Astrocyte of the spinal cord (primary cell): ENCODE results near the gene FBRSL1.

Source experiments
- DNase-seq: peaks from one replicate; pipeline ENCODE4 v3.0.0; 2011; ENCODE audit warnings: low read depth, low spot score
- H3K4me3 ChIP-seq: 2 replicates; pipeline ENCODE4 v1.5.1; 2011; ENCODE audit warnings: low read depth, mild to moderate bottlenecking, low read length, moderate library complexity
- in situ Hi-C: cut with HindIII; loops from 2 replicates; pipeline ENCODE4 v1.10.0; 2017; ENCODE audit warnings: low sequenced_read_pairs
- TF ChIP-seq, protein P1 (sequence below): IDR thresholded peaks from 2 replicates; pipeline ENCODE4 v1.5.1; 2012; ENCODE audit warnings: low read depth, mild to moderate bottlenecking, low read length, inconsistent platforms

The FBRSL1 gene

DNA sequence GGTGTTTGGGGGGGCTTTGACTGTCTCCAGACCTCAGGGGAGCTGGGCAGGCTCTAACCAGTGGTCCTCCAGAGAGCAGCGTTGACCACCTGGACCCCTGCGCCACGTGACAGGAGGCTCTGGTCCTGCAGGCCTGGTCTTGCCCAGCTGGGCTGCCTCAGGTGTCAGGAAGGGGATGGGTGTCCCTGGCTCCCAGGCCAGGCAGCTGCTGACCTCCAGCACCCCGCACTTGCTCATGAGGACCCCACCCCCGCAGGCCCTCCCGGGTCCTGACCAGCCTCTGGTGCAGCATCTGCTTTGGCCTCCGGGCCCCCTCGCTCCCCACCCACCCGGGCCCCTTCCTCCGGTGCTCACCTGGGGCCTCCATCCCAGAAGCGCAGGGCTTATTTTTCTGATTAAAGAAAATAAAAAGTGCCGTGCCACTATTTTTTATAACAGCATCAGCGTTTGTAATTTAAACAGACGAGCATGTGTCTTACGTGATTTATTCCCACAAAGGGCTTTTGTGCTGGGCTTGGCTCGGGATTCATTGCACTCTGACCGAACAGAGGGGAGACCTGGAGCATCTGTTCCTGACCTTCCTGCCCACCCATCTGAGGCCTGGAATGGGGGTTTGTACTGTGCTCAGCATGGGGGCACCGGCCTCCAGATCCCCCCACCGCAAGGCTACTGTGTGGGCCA lies 21.7 kb downstream of the FBRSL1 start:
- TF ChIP-seq, protein P1, sequence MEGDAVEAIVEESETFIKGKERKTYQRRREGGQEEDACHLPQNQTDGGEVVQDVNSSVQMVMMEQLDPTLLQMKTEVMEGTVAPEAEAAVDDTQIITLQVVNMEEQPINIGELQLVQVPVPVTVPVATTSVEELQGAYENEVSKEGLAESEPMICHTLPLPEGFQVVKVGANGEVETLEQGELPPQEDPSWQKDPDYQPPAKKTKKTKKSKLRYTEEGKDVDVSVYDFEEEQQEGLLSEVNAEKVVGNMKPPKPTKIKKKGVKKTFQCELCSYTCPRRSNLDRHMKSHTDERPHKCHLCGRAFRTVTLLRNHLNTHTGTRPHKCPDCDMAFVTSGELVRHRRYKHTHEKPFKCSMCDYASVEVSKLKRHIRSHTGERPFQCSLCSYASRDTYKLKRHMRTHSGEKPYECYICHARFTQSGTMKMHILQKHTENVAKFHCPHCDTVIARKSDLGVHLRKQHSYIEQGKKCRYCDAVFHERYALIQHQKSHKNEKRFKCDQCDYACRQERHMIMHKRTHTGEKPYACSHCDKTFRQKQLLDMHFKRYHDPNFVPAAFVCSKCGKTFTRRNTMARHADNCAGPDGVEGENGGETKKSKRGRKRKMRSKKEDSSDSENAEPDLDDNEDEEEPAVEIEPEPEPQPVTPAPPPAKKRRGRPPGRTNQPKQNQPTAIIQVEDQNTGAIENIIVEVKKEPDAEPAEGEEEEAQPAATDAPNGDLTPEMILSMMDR = no peak
- in situ Hi-C loops = no loop called here
- DNase-seq = no peak
- no peak overlapping the region for H3K4me3 ChIP-seq

DNA sequence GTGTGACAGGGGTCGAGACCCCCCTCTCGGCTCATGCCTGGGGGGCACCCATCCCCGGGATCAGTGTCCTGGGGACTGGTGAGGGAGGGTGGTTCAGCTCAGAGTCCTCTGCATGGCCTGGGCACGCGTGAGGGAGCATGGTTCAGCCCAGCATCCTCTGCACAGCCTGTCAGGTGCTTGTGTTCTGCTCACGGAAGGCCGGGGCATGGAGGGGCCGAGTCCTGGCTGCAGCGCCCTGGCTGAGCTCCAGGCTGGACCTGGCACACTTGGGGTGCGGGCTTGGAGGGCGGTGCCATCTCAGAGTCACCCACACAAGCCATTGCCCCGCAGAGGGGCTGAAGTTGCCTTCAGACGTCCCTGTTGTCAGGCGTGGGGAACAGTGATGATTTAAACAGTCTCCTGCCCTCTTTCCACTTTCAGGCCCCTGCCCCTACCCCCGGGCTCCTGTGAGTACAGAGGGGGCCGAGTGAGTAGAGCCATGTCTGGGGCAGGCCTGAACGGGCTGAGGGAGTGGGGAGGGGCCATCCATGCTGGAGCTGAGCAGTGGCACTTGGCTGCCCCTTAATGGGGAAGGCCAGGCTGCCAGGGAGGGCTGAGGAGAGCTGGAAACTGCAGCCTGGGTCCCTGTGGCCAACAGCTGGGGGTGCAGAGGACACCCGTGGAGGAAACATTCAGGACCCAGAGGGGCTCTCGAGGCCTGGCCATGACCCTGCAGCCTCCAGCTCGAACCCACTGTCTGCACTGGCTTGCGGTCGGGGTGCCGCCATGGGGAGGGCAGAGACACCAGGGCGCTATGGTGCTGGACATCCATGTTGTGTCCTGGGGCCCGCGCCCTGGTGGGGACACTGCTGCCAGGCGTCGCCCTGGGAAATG lies 22.5 kb downstream of the FBRSL1 start:
- no peak overlapping the region for H3K4me3 ChIP-seq

DNA sequence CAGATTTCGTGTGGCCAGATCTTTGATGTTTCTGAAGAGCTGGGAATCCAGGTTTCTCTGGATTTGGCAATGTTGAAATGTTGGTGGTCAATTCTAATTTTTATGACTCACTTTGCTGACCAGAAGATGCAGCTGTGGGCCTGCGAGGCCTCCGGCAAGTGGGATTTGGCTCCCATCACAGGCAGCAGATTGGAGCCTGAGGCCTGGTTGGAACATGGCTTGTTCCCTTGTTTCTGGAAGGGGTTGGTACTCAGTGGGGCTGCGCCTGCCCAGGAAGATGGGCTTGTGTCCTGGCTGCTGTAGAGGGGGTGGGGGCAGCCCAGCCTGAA lies 23.1 kb downstream of the FBRSL1 start:
- TF ChIP-seq, protein P1 = no peak
- in situ Hi-C loops = no loop called here
- H3K4me3 ChIP-seq = no peak overlapping the region
- peak; percentile 71 for DNase-seq

More for the DNA sequence above, 22.5 kb downstream of the FBRSL1 start:
- DNase-seq = no peak
- TF ChIP-seq, protein P1 = no peak
- in situ Hi-C loops = no loop called here

DNA sequence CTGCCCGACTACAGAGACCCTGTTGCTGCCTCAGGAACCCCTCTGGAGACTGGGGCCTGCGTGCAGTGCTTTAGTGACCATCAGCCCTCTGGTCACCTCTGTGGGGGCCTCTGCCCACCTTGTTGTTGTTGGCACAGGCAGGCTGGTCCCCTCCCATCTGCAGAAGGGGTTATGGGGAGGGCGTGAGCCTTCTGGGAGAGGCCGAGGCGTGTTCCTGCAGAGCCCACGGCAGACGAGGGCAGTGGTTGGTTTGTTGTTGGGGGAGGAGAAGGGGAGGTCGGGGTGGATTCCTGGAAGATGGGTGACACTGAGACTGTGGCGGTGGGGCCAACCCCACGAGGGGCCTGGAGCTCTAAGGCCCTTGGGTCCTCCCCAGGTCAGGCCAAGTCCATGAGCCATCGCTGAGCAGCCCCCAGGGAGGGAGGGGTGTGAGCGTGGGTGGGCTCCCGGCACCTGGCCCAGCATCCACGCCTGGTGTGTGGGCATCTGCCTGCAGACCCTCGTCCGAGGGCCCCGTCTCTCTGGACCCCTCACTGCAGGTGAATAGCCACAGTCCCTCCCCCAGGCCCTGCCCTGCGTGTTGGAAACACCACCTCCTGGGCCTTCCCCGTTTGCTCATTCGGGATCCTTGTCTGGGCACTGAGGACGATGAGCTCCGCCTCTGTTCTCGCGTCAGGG lies 23.6 kb downstream of the FBRSL1 start:
- in situ Hi-C loops = no loop called here
- TF ChIP-seq, protein P1 = no peak
- no peak for DNase-seq
- no peak overlapping the region for H3K4me3 ChIP-seq

DNA sequence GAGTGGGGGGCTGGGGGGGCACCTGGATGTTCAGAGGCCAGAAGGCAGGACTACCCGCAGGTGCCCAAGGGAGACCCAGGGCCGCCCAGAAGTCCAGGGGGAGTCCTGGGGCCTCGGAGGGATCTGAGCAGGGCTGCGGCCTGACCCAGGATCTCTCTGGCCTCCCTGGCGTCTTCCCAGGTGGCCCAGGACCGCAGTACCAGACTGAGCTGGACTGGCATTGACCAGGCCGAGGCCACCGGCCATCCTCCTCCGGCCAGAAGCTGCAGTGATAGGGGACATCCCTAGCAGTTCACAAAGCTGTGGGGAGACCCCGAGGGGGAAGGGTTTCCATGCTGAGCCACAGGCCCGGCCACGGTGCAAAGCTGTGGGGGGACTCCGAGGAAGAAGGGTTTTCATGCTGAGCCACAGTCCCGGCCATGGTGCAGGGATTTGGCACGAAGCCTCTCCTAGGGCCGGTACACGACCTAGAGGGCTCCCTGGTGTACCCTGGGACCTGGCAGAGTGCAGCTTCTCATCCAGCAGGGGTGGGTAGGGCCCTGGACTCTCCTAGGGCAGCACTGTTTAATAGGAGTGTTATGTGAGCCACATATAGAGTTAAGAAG lies 24.4 kb downstream of the FBRSL1 start:
- TF ChIP-seq, protein P1 = no peak
- no peak overlapping the region for H3K4me3 ChIP-seq
- DNase-seq = no peak
- in situ Hi-C loops = no loop called here

DNA sequence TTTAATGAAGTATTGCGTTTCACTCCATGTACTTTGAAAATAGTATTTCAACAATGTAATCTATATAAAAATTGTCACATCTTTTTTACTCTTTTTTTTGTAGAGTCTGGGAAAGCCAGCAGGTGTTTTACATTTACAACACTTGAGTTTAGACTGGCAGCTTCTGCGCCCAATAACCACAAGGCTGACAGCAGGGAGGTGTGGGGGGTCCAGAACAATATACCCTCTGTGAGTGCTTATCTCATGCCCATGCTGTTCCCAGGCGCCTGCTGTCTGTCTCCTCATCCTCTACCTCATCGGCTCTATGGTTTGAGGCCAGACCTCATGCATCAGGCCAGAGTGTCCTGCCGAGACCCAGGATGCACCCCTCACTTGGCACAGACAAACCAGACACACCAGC lies 24.9 kb downstream of the FBRSL1 start:
- no peak for DNase-seq
- in situ Hi-C loops = no loop called here
- H3K4me3 ChIP-seq = no peak overlapping the region
- TF ChIP-seq, protein P1 = no peak
